ENCODE measurements around the gene UBR4.
"Not testable (repeated sequence)": the region's sequence is repeated elsewhere in the genome, so short reads cannot be mapped to it uniquely, and the experiment has no call there.

The UBR4 gene

GRCh38 chr1:19190468-19190867 is 19.6 kb downstream of the UBR4 start:
- in situ Hi-C loops (cut with HindIII; ENCODE audit: low pct_ligation_motif_present, low sequenced_read_pairs), result no loop called here
- no peak for TF ChIP-seq CTCF (IDR thresholded peaks at IDR 0.05; ENCODE audit: low read depth, low read length, missing control alignments)
- peaks cover 79% of the 10 kb centered on the region for H3K36me3 ChIP-seq (replicated peaks)
- no peaks in the 10 kb centered on the region for H3K27me3 ChIP-seq (replicated peaks)
- no peak overlapping the region for H3K4me3 ChIP-seq (ENCODE audit: low read depth, low read length)
- no peak overlapping the region for H3K27ac ChIP-seq
- DNase-seq, result no peak

GRCh38 chr1:19189270-19189669 is 20.8 kb downstream of the UBR4 start:
- no peak for DNase-seq
- Histone ChIP-seq H3K27ac (no peak overlapping the region), H3K4me3 (ENCODE audit: low read depth, low read length) (no peak overlapping the region), H3K27me3 (replicated peaks) (no peaks in the 10 kb centered on the region), H3K36me3 (replicated peaks) (peaks cover 85% of the 10 kb centered on the region)
- in situ Hi-C loops (cut with HindIII; ENCODE audit: low pct_ligation_motif_present, low sequenced_read_pairs), result no loop called here
- TF ChIP-seq CTCF (IDR thresholded peaks at IDR 0.05; ENCODE audit: low read depth, low read length, missing control alignments), result no peak

GRCh38 chr1:19187852-19188251 is 22.2 kb downstream of the UBR4 start:
- H3K27ac ChIP-seq, result no peak overlapping the region
- H3K27me3 ChIP-seq (replicated peaks), result no peaks in the 10 kb centered on the region
- TF ChIP-seq CTCF (IDR thresholded peaks at IDR 0.05; ENCODE audit: low read depth, low read length, missing control alignments), result no peak
- in situ Hi-C loops (cut with HindIII; ENCODE audit: low pct_ligation_motif_present, low sequenced_read_pairs), result no loop called here
- no peak for DNase-seq
- peaks cover 83% of the 10 kb centered on the region for H3K36me3 ChIP-seq (replicated peaks)
- no peak overlapping the region for H3K4me3 ChIP-seq (ENCODE audit: low read depth, low read length)

- Histone ChIP-seq H3K27ac (no peak overlapping the region), H3K36me3 (replicated peaks) (peaks cover 78% of the 10 kb centered on the region), H3K27me3 (replicated peaks) (no peaks in the 10 kb centered on the region), H3K4me3 (ENCODE audit: low read depth, low read length) (no peak overlapping the region)
- TF ChIP-seq CTCF (IDR thresholded peaks at IDR 0.05; ENCODE audit: low read depth, low read length, missing control alignments), result no peak
- in situ Hi-C loops (cut with HindIII; ENCODE audit: low pct_ligation_motif_present, low sequenced_read_pairs), result no loop called here
- DNase-seq, result no peak
Observed at GRCh38 chr1:19186001-19186400, 24.1 kb downstream of the UBR4 start.

GRCh38 chr1:19182223-19182622 is 27.8 kb downstream of the UBR4 start:
- in situ Hi-C loops (cut with HindIII; ENCODE audit: low pct_ligation_motif_present, low sequenced_read_pairs), result no loop called here
- Histone ChIP-seq H3K27me3 (replicated peaks) (no peaks in the 10 kb centered on the region), H3K4me3 (ENCODE audit: low read depth, low read length) (no peak overlapping the region), H3K36me3 (replicated peaks) (peaks cover 84% of the 10 kb centered on the region), H3K27ac (no peak overlapping the region)
- DNase-seq, result no peak
- no peak for TF ChIP-seq CTCF (IDR thresholded peaks at IDR 0.05; ENCODE audit: low read depth, low read length, missing control alignments)

- H3K4me3 ChIP-seq (ENCODE audit: low read depth, low read length); in situ Hi-C loops (cut with HindIII; ENCODE audit: low pct_ligation_motif_present, low sequenced_read_pairs); DNase-seq; H3K27me3 ChIP-seq (replicated peaks); H3K27ac ChIP-seq: not testable (repeated sequence)
- H3K36me3 ChIP-seq (replicated peaks), result peaks cover 87% of the 10 kb centered on the region
Observed at GRCh38 chr1:19180265-19180657, 29.8 kb downstream of the UBR4 start.

Data from brain microvascular endothelial cell (primary cell).